Neural cell (in vitro differentiated cells): ENCODE data around the gene ATP1A1. TPM values are rescaled to one million over a fixed set of nuclear protein-coding genes. Genes with fewer than 3 reads are reported as not detected.

Experiments
- H2AFZ ChIP-seq: fragments of 200-600, 300-800 bp; sonication (generic), shearing (Covaris generic); 2 replicates; pipeline ENCODE4 v1.6.0; 2014; ENCODE audit warnings: low read depth, mild to moderate bottlenecking, antibody characterized with exemption, low read length, moderate library complexity
- H3F3A ChIP-seq: fragments of 200-600 bp; shearing (Covaris generic); 2 replicates; pipeline ENCODE4 v1.6.1; 2016; ENCODE audit warnings: mild to moderate bottlenecking, moderate library complexity, mixed read lengths, antibody characterized with exemption, low read length; ENCODE audit not compliant: insufficient read depth, poor library complexity, severe bottlenecking
- H3K27ac ChIP-seq: fragments of 200-600, 300-800 bp; sonication (generic), shearing (Covaris generic); 2 replicates; pipeline ENCODE4 v1.5.1; 2014; ENCODE audit warnings: mild to moderate bottlenecking, low read length, moderate library complexity
- H3K27me3 ChIP-seq: fragments of 300-800, 200-600 bp; sonication (generic), shearing (Covaris generic); 2 replicates; pipeline ENCODE4 v1.6.0; 2014; ENCODE audit warnings: mild to moderate bottlenecking, low read depth, low read length, moderate library complexity; ENCODE audit not compliant: insufficient read depth
- H3K36me3 ChIP-seq: fragments of 300-800, 200-600 bp; sonication (generic), shearing (Covaris generic); 2 replicates; pipeline ENCODE4 v1.5.1; 2014; ENCODE audit warnings: mild to moderate bottlenecking, antibody characterized with exemption, low read length, moderate library complexity; ENCODE audit not compliant: insufficient read depth
- H3K4me2 ChIP-seq: fragments of 300-800, 200-600 bp; sonication (generic), shearing (Covaris generic); 2 replicates; pipeline ENCODE4 v1.6.0; 2014; ENCODE audit warnings: mild to moderate bottlenecking, low read length
- H3K4me3 ChIP-seq: fragments of 300-800, 200-600 bp; sonication (generic), shearing (Covaris generic); 2 replicates; pipeline ENCODE4 v1.5.1; 2014; ENCODE audit warnings: mild to moderate bottlenecking, low read length, moderate library complexity
- H3K79me2 ChIP-seq: fragments of 200-600 bp; shearing (Covaris generic); replicated peaks from 2 replicates; pipeline ENCODE4 v1.6.0; 2014; ENCODE audit warnings: mild to moderate bottlenecking, low read length, moderate library complexity; ENCODE audit not compliant: insufficient read depth
- H3K9ac ChIP-seq: fragments of 300-800, 200-600 bp; sonication (generic), shearing (Covaris generic); 2 replicates; pipeline ENCODE4 v1.6.1; 2016; ENCODE audit warnings: mild to moderate bottlenecking, low read length, mixed read lengths
- H3K9me2 ChIP-seq: fragments of 200-600 bp; shearing (Covaris generic); 2 replicates; pipeline ENCODE4 v1.6.1; 2016; ENCODE audit warnings: mild to moderate bottlenecking, low read length, mixed read lengths; ENCODE audit not compliant: insufficient read depth
- H3K9me3 ChIP-seq: fragments of 200-600, 300-800 bp; sonication (generic), shearing (Covaris generic); 2 replicates; pipeline ENCODE4 v1.6.1; 2016; ENCODE audit warnings: mild to moderate bottlenecking, mixed run types, low read length, moderate library complexity, mixed read lengths
- H4K20me1 ChIP-seq: fragments of 200-600 bp; shearing (Covaris generic); 2 replicates; pipeline ENCODE4 v1.6.1; 2016; ENCODE audit warnings: mild to moderate bottlenecking, mixed run types; ENCODE audit not compliant: insufficient read depth
- CTCF ChIP-seq: fragments of 450-650 bp; IDR thresholded peaks from 2 replicates; pipeline ENCODE4 v1.5.1; 2014; ENCODE audit warnings: antibody characterized with exemption, mild to moderate bottlenecking, moderate library complexity; ENCODE audit not compliant: poor library complexity, severe bottlenecking
- EP300 ChIP-seq: fragments of 450-650 bp; conservative IDR thresholded peaks from 2 replicates; pipeline ENCODE4 v1.6.1; 2014; ENCODE audit warnings: antibody characterized with exemption, mild to moderate bottlenecking, moderate library complexity; ENCODE audit not compliant: poor library complexity, severe bottlenecking
- EZH2 ChIP-seq: fragments of 200-600, 300-800 bp; shearing (Covaris generic), sonication (generic); IDR thresholded peaks from 2 replicates; pipeline ENCODE4 v1.6.1; 2014; ENCODE audit warnings: antibody characterized with exemption, low read length, borderline replicate concordance, mild to moderate bottlenecking; ENCODE audit not compliant: insufficient read depth, poor library complexity, severe bottlenecking
- MXI1 ChIP-seq: fragments of 450-650 bp; conservative IDR thresholded peaks from 2 replicates; pipeline ENCODE4 v1.6.1; 2014; ENCODE audit warnings: antibody characterized with exemption, mild to moderate bottlenecking; ENCODE audit not compliant: poor library complexity, severe bottlenecking
- POLR2AphosphoS5 ChIP-seq: IDR thresholded peaks from 2 replicates; pipeline ENCODE4 v1.6.1; 2012
- RAD21 ChIP-seq: fragments of 450-650 bp; conservative IDR thresholded peaks from 2 replicates; pipeline ENCODE4 v1.6.1; 2014; ENCODE audit warnings: antibody characterized with exemption, mild to moderate bottlenecking, moderate library complexity
- REST ChIP-seq: IDR thresholded peaks from 2 replicates; pipeline ENCODE4 v1.6.1; 2012; ENCODE audit warnings: borderline replicate concordance
- SMC3 ChIP-seq: fragments of 450-650 bp; conservative IDR thresholded peaks from 2 replicates; pipeline ENCODE4 v1.6.1; 2014; ENCODE audit warnings: antibody characterized with exemption, mild to moderate bottlenecking, moderate library complexity; ENCODE audit not compliant: poor library complexity
- TAF1 ChIP-seq: IDR thresholded peaks from 2 replicates; pipeline ENCODE4 v1.6.1; 2012; ENCODE audit warnings: low read depth
- polyA plus RNA-seq: library from polyadenylated mRNA; depleted of rRNA; stranded (reverse); fragments of >200 nt; gene quantifications from 2 replicates; pipeline ENCODE4 v1.2.3, GENCODE V29; 2014

ATP1A1 gene
- polyA plus RNA-seq, 1 donor from 2014 or later = 44.2 TPM

GRCh38 chr1:116389013-116389412 is 16.0 kb downstream of the ATP1A1 start:
- H4K20me1 ChIP-seq = no peaks in the 10 kb centered on the region
- TF ChIP-seq EP300 (no peak), REST (no peak), EZH2 (no peak), TAF1 (no peak), CTCF (no peak), SMC3 (no peak), RAD21 (no peak), POLR2AphosphoS5 (no peak), MXI1 (no peak)
- no peak overlapping the region for H2AFZ ChIP-seq
- H3K9ac ChIP-seq = no peak overlapping the region
- no peaks in the 10 kb centered on the region for H3K9me2 ChIP-seq
- no peaks in the 10 kb centered on the region for H3K9me3 ChIP-seq
- no peaks in the 10 kb centered on the region for H3F3A ChIP-seq
- H3K27ac ChIP-seq = no peak overlapping the region
- no peak overlapping the region for H3K4me2 ChIP-seq
- no peaks in the 10 kb centered on the region for H3K79me2 ChIP-seq
- H3K36me3 ChIP-seq = peaks cover 29% of the 10 kb centered on the region
- no peak overlapping the region for H3K4me3 ChIP-seq
- H3K27me3 ChIP-seq = no peaks in the 10 kb centered on the region

GRCh38 chr1:116389686-116390085 is 16.6 kb downstream of the ATP1A1 start:
- peaks cover 29% of the 10 kb centered on the region for H3K36me3 ChIP-seq
- no peak overlapping the region for H3K27ac ChIP-seq
- H3K9ac ChIP-seq = no peak overlapping the region
- H3F3A ChIP-seq = no peaks in the 10 kb centered on the region
- no peak overlapping the region for H2AFZ ChIP-seq
- no peaks in the 10 kb centered on the region for H4K20me1 ChIP-seq
- H3K4me2 ChIP-seq = no peak overlapping the region
- H3K9me3 ChIP-seq = no peaks in the 10 kb centered on the region
- no peaks in the 10 kb centered on the region for H3K27me3 ChIP-seq
- H3K4me3 ChIP-seq = no peak overlapping the region
- no peaks in the 10 kb centered on the region for H3K9me2 ChIP-seq
- no peak for TF ChIP-seq CTCF
- no peak for TF ChIP-seq POLR2AphosphoS5
- no peak for TF ChIP-seq TAF1
- TF ChIP-seq REST = no peak
- no peak for TF ChIP-seq MXI1
- no peak for TF ChIP-seq EZH2
- no peak for TF ChIP-seq SMC3
- no peak for TF ChIP-seq RAD21
- TF ChIP-seq EP300 = no peak
- no peaks in the 10 kb centered on the region for H3K79me2 ChIP-seq
